SH-SY5Y (cell line): Measurements from ENCODE around the gene UBE2L5.

Source experiments
- GATA2 ChIP-seq: IDR thresholded peaks from 2 replicates; pipeline ENCODE4 v1.6.1; 2011; ENCODE audit warnings: mild to moderate bottlenecking, low read depth, low read length
- GATA3 ChIP-seq: IDR thresholded peaks from 2 replicates; pipeline ENCODE4 v1.6.1; 2011; ENCODE audit warnings: low read depth, mild to moderate bottlenecking, low read length, moderate library complexity

DNA sequence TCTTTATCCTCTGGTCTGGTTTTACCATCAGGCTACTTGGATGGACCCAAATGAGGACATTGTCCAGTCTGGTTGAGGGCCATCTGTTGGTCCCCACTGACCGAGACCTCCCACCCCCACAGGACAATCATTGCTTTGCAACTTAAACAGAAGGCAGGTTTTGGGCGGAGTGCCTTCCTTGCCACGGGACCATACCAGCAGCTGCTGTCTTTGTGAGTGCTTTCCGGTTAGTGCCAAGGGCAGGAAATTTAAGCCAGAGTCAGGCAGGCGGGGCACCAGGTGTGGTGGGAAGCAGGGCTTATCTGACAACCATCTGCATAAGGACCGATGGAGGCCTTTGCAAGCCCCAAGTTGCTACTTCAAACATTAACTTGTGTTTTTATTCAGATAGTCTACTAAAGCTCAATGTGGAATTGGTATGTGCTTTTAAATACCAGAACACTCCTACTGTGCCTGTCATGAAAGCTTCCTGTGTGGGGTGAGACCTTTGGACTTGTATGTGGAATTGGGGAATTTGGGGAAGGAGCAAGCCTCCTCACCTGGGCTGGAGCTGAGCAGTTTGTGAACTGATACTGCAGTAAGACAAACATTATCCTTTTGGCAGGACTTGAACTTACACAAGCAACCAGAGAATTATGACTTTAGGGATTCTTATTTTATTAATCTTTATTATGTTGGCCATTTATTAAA, 39.3 kb upstream of the UBE2L5 start:
- TF ChIP-seq GATA2 (no peak), GATA3 (no peak)
